PFSK-1 (cell line): ENCODE results near the gene CS.

Source experiments
- FOXP2 ChIP-seq: optimal IDR thresholded peaks from 2 replicates; pipeline ENCODE3; 2011; ENCODE audit warnings: borderline replicate concordance, control low read depth, inconsistent platforms; ENCODE audit not compliant: insufficient read depth; ENCODE audit errors: extremely low read length, extremely low read depth
- POLR2AphosphoS5 ChIP-seq: IDR thresholded peaks from 2 replicates; pipeline ENCODE4 v1.6.1; 2012; ENCODE audit warnings: low read depth, mild to moderate bottlenecking, control low read depth, low read length, moderate library complexity
- SIN3A ChIP-seq: IDR thresholded peaks from 2 replicates; pipeline ENCODE4 v1.6.1; 2012; ENCODE audit warnings: mild to moderate bottlenecking, low read length, moderate library complexity, borderline replicate concordance; ENCODE audit not compliant: insufficient read depth
- TAF1 ChIP-seq: IDR thresholded peaks from 2 replicates; pipeline ENCODE4 v1.6.1; 2012; ENCODE audit warnings: low read length, control low read depth, borderline replicate concordance; ENCODE audit not compliant: insufficient read depth
- TF ChIP-seq, protein P1 (sequence below), 2 experiments: IDR thresholded peaks; 2 replicates each; pipeline versions ENCODE4 v1.6.1 to v1.8.0; 2011 to 2012; ENCODE audit warnings: low read depth in 2 of 2, low read length in 2 of 2, control low read depth in 1 of 2, inconsistent platforms in 1 of 2, mild to moderate bottlenecking in 1 of 2, moderate library complexity in 1 of 2; ENCODE audit not compliant: insufficient read depth in 1 of 2

CS gene

GRCh38 chr12:56315622-56316473 lies 15.7 kb upstream of the CS start, which contains the start of gene CNPY2:
TSS of gene CNPY2 (minus strand) at chr12:56315988. CDS start at chr12:56315217, 771 bp downstream.
- TF ChIP-seq FOXP2 (peak; percentile 74), TAF1 (peak; percentile 58), SIN3A (no peak), POLR2AphosphoS5 (peak; percentile 76)
- TF ChIP-seq, protein P1, sequence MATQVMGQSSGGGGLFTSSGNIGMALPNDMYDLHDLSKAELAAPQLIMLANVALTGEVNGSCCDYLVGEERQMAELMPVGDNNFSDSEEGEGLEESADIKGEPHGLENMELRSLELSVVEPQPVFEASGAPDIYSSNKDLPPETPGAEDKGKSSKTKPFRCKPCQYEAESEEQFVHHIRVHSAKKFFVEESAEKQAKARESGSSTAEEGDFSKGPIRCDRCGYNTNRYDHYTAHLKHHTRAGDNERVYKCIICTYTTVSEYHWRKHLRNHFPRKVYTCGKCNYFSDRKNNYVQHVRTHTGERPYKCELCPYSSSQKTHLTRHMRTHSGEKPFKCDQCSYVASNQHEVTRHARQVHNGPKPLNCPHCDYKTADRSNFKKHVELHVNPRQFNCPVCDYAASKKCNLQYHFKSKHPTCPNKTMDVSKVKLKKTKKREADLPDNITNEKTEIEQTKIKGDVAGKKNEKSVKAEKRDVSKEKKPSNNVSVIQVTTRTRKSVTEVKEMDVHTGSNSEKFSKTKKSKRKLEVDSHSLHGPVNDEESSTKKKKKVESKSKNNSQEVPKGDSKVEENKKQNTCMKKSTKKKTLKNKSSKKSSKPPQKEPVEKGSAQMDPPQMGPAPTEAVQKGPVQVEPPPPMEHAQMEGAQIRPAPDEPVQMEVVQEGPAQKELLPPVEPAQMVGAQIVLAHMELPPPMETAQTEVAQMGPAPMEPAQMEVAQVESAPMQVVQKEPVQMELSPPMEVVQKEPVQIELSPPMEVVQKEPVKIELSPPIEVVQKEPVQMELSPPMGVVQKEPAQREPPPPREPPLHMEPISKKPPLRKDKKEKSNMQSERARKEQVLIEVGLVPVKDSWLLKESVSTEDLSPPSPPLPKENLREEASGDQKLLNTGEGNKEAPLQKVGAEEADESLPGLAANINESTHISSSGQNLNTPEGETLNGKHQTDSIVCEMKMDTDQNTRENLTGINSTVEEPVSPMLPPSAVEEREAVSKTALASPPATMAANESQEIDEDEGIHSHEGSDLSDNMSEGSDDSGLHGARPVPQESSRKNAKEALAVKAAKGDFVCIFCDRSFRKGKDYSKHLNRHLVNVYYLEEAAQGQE (IDR thresholded peaks at IDR 0.05; ENCODE audit: insufficient read depth in 1 of 2, low read depth in 2 of 2, low read length in 2 of 2) = no peak

- TF ChIP-seq POLR2AphosphoS5 (no peak), SIN3A (no peak), FOXP2 (no peak), TAF1 (no peak)
- TF ChIP-seq, protein P1 (IDR thresholded peaks at IDR 0.05; ENCODE audit: insufficient read depth in 1 of 2, low read depth in 2 of 2, low read length in 2 of 2) = no peak
These were observed 15.1 kb upstream of the CS start for GRCh38 chr12:56315249-56315621.

DNA sequence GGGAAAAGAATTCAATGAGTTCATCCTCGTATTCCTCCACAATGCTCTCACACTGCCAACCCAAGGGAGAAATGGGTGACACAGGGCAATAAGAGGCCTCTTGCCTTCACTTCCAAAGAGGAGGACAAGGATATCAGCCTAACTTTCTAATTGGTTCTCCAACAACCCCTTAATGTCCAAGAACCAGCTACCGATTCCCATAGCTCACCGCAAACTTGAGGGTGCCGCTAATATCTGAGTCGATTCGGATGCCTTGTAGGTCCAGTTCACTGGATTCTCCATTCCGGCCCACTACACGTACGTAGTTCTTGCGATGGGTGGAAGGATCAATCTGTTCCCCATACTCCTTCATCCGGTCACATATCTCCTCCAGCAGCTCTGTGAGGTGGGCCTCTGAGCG lies 10.9 kb upstream of the CS start:
- TF ChIP-seq SIN3A (no peak), POLR2AphosphoS5 (peak; percentile 49; the same call in 1 of the 2 replicates), TAF1 (no peak), FOXP2 (no peak)
- TF ChIP-seq, protein P1 (IDR thresholded peaks at IDR 0.05; ENCODE audit: insufficient read depth in 1 of 2, low read depth in 2 of 2, low read length in 2 of 2) = no peak

DNA sequence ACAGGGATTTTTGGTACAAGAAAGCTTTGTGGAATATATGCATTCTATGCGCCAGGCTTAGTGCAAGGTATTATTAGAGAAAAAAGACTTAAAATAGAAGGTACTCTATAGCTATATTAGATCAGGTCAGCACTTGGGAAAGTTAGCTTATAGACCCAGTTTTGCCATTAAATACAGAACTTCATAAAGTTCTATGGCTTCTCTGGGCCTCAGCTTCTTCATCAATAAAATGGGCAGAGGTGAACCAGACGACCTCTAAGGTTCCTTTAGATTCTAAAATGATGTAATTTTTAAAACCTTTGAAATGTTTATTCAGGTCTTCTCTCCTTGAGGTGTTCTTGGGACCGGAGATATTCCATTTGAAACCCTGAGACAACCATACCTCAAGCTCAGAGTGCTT lies 8.6 kb upstream of the CS start:
- TF ChIP-seq FOXP2 (no peak), POLR2AphosphoS5 (no peak), TAF1 (no peak), SIN3A (no peak)
- TF ChIP-seq, protein P1 (IDR thresholded peaks at IDR 0.05; ENCODE audit: insufficient read depth in 1 of 2, low read depth in 2 of 2, low read length in 2 of 2) = no peak
